GM12872 (cell line): ENCODE results near the gene LDLRAD3.

ENCODE experiments used
- TF ChIP-seq, protein P1 (sequence below): IDR thresholded peaks from 3 replicates; pipeline ENCODE4 v1.5.1; 2011; ENCODE audit warnings: low read depth, mild to moderate bottlenecking, low read length, moderate library complexity; ENCODE audit not compliant: insufficient read depth

LDLRAD3 gene

DNA sequence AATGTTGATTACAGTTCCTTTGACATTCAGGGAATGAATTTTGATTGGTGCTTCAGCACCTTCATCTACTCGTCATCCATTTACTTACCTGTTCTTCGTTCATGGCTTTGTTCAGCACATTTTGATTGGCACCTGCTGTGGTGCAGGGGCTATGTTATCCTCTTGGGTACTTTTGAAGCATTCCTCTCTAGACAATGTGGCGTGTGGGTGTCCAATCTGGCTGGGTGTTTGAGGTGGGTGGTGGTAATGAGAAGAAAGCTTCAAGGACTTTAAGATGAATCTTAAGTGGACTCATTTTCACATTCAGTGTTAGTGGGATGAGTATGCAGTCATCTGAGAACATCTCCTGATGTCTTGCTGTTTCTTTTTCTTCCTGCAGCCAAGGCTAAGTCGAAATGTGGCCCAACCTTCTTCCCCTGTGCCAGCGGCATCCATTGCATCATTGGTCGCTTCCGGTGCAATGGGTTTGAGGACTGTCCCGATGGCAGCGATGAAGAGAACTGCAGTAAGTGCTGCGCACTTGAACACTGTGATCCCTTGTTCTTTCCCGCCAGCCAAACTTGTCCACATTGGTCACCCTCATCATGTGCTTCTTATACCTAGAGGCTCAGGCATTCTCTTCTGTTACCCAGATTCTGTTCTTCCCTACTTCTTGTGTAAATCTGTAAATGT lies 137.5 kb downstream of the LDLRAD3 start:
- TF ChIP-seq, protein P1, sequence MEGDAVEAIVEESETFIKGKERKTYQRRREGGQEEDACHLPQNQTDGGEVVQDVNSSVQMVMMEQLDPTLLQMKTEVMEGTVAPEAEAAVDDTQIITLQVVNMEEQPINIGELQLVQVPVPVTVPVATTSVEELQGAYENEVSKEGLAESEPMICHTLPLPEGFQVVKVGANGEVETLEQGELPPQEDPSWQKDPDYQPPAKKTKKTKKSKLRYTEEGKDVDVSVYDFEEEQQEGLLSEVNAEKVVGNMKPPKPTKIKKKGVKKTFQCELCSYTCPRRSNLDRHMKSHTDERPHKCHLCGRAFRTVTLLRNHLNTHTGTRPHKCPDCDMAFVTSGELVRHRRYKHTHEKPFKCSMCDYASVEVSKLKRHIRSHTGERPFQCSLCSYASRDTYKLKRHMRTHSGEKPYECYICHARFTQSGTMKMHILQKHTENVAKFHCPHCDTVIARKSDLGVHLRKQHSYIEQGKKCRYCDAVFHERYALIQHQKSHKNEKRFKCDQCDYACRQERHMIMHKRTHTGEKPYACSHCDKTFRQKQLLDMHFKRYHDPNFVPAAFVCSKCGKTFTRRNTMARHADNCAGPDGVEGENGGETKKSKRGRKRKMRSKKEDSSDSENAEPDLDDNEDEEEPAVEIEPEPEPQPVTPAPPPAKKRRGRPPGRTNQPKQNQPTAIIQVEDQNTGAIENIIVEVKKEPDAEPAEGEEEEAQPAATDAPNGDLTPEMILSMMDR, result no peak

GRCh38 chr11:36086366-36086765 lies 142.5 kb downstream of the LDLRAD3 start:
- TF ChIP-seq, protein P1, result no peak

DNA sequence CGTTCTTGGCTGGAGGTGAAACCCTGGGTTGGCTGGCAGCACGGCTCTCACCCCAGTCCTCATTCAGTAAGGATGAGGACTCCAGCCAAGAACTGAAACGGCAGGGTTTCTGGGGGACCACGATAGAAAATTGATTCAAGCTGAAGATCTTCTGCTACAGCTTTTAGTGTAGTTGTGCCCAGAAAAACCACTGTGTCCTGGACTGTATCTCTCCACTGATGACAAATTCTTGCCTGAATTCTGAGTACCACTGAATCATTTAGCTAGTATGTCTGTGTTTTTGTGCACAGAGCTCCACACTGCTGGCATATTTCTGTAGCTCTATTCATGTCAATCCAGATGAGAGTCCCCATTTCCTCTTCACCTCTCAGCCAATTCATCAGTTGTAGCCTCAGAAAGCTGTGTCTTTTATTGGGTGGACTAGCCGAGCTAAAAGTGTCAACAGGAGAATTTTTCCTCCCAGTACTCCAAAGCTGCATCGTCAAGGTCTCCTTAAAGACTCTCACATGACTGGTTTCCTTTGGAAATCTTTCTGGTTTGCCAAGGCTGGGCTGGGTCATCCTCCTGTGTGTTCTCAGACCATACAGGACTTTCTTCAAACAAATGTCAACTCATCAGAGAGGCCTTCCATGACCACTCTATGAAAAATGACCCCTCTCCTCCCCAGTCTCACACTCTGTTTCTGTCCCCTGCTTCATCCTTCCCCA lies 144.6 kb downstream of the LDLRAD3 start:
- TF ChIP-seq, protein P1, result no peak

- TF ChIP-seq, protein P1, result no peak
Measured at GRCh38 chr11:36089920-36090319, 146.1 kb downstream of the LDLRAD3 start.

DNA sequence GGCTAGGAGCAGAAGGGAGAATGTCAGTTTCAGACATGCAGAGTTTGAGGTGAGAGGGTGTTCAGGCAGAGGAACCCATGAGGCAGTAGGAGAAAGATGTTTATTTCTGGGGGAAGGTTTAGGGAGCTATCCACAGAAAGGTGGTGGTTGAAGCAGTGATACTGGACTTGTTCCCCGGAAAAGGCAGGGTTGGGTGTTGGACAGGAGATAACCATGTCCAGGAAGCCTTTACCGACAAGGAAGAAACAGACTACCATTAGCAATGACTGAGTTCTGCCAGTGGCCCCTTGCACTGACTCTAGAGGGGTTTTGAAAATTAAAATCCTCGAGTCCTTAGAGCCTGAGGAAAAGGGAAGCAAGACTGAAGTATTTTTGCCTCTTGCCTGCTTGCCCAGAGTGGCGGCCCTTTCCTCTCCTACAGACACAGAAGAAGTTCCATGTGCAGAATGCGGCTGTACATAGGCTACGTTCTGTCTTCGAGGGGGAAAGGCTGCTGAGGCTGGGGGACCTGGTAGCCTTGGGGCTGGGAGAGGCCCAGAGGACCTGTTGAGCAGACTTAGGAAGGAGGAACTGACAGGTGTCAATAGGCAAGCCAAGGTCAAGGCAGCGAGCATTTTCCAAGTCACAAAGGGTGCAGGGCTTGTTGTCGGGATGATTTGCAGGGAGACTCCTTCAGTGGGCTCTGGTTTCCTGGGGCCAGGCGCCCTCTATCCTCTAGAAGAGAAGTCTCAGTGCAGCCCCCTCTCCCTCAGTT lies 146.7 kb downstream of the LDLRAD3 start:
- TF ChIP-seq, protein P1, result no peak

- TF ChIP-seq, protein P1, result no peak
Measured at GRCh38 chr11:36091256-36091811, 147.5 kb downstream of the LDLRAD3 start.
